GM18519 (cell line): ENCODE data around the gene MAGI1.
A peak's percentile ranks its signal among the peaks of the same experiment; 100 is the strongest.

ENCODE experiments used
- ATAC-seq: cut with Tn5 transposase; IDR thresholded peaks from one replicate; pipeline ENCODE4 v1.9.1; 2021; ENCODE audit warnings: mild to moderate bottlenecking, moderate library complexity; ENCODE audit not compliant: unreplicated experiment, low FRiP score

MAGI1 gene

GRCh38 chr3:65979162-65979561 lies 59.6 kb downstream of the MAGI1 start:
- no peak for ATAC-seq

DNA sequence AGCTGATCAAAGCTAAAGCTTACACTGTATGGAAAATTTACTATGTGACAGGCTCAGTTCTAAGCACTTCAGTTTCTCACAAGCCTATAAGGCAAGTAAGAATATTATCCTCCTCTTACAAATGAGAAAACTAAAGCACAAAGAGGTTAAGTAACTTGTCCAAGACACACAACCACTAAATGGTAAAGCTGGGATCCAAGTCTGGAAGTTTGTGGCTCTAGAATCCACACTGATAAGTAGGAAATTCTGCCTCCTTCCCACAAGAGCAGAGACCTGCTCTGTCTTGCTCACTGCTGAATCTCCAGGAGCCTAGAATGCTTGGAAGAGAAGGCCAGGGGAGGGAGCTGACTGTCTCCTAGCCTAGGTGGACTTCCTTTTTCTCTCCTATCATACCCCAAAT lies 60.6 kb downstream of the MAGI1 start:
- ATAC-seq: no peak

DNA sequence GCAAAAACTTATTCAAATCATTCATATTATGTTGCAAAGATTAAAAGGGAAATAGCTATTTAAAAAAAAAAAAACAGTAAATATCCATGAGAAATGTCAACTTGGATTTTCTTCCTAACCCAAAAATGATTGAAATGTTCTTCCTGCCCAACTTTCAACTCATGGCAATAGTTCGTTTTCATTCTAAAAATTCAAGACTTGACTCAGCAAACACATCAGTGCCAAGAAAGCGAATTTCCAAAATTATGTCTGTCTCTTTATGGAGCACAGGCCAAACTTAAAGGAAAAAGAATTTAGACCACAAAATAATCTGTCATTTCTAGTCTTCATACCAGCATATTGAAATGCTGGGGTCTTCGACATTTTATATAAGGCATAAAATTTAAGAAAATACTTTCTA lies 63.7 kb downstream of the MAGI1 start:
- ATAC-seq: no peak

- no peak for ATAC-seq
These were observed 64.2 kb downstream of the MAGI1 start for GRCh38 chr3:65974509-65974908.

DNA sequence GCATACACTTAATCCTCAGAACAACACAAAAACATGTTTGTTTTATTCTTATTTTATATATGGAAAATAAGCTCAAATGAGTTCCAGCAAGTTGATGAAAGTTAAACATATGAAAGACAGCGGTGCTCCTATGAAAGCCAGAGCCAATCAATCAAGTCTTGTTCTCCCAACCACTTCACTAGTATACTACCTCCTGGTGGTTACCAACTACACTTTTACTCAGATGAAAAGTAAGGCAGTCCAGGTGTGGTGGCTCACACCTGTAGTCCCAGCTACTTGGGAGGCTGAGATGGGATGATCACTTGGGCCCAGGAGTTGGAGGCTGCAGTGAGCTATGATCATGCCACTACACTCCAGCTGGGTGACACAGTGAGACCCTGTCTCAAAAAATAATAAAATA lies 66.0 kb downstream of the MAGI1 start:
- no peak for ATAC-seq

- no peak for ATAC-seq
These were observed 67.1 kb downstream of the MAGI1 start for GRCh38 chr3:65971293-65972252.

DNA sequence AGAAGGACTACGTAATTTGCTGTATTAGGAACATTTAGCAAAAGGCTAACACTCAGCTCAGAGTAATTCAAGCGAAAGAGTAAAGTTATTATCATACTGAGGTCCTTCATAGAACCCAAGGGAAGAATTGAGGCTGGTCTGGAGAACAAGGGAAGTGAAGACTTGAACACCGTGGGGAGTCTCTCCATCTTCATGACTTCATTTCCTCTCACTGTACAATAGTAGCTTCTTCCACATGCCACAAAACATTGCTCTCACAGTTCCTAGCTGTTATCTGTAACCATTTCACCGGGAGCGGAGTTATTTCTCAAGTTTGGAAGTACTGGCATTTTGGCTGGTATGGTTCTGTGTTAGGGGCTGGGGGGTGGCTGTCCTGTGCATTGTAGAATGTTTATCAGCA lies 69.7 kb downstream of the MAGI1 start:
- ATAC-seq: no peak

GRCh38 chr3:65967451-65967850 lies 71.3 kb downstream of the MAGI1 start:
- no peak for ATAC-seq

- no peak for ATAC-seq
These were observed 73.9 kb downstream of the MAGI1 start for GRCh38 chr3:65964838-65965237.

DNA sequence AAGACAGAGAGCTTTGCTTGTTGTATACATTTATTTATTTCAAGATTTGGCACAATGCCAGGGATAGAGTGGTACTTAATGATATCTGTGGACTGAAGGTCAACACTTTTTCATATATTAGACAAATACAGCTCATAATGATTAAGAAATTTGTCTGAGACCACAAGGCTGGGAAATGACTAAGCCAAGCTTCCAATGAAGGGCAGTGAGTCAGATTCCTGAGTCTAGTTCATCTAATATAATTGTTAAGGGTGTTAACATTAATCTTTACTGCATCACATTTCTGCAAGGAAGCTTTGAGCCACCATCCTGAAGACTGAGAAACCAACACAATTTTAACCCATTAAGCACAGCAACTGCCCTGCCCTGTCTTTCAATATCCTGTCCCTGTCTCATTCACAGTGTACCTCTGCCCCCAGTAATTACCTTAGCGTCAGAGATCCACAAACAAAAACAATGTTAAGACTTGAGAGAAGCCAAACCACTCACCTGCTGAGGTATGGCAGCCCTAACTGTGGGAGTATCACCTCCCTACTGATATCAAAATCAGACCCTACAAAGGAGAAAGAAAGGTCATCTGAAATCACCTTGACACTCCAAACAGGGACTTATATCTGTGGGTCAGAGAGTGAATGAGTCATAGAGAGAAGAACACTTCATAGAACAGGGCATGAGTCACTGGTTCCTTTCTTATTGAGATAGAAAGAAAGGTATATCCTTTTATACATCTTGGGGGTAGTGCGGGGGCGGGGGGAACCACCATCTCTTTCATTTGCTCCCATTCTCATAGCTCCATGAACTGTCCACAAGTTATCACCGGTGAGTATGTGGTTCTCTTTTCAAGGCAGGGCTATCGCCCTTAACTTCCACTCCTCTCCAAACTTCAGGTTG lies 74.7 kb downstream of the MAGI1 start:
- peak; percentile 98 for ATAC-seq

DNA sequence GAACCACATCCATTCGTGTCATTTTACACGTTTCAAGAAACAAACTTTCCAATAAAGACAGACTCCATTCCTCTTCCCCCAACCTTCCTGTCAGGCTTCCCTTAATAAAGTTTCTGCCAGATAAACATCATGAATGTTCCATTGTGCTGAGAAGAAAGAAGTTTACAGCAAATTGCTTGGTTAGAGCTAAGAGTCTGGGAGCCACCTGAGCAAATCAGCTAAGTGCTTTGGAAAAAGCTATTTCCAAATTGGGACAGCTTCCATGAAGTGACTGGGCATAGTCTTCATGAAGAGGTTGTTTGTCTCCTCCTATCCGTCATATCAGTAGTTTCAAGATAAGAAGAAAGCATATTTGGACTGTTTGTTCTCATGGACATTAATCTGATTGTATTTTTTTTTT lies 77.0 kb downstream of the MAGI1 start:
- ATAC-seq: no peak

- no peak for ATAC-seq
These were observed 77.6 kb downstream of the MAGI1 start for GRCh38 chr3:65961128-65961527.

DNA sequence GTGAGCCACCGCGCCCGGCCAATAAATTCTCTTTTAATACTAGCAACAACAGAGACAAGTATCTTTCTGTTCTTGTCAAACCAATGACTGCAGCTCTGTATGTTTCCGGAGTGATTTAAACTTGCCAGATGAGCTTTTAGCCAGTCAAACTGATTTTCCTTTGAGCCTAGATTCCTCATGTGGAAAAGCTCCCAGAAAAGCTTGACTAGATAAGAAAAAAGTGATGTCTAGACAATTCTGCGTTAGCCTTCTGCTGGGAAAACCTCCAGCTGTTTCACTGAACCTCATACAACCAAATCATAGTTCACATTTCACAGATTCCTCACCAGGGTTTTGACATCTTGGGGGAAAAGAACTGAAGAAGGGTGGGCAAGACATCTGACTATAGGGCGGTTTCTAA lies 78.6 kb downstream of the MAGI1 start:
- no peak for ATAC-seq

GRCh38 chr3:65958216-65958615 lies 80.5 kb downstream of the MAGI1 start:
- ATAC-seq: no peak

GRCh38 chr3:65955792-65956477 lies 82.8 kb downstream of the MAGI1 start:
- no peak for ATAC-seq

GRCh38 chr3:65953881-65954733 lies 84.6 kb downstream of the MAGI1 start:
- ATAC-seq: no peak

GRCh38 chr3:65953301-65953812 lies 85.4 kb downstream of the MAGI1 start:
- no peak for ATAC-seq

- ATAC-seq: no peak
These were observed 85.9 kb downstream of the MAGI1 start for GRCh38 chr3:65952842-65953241.

DNA sequence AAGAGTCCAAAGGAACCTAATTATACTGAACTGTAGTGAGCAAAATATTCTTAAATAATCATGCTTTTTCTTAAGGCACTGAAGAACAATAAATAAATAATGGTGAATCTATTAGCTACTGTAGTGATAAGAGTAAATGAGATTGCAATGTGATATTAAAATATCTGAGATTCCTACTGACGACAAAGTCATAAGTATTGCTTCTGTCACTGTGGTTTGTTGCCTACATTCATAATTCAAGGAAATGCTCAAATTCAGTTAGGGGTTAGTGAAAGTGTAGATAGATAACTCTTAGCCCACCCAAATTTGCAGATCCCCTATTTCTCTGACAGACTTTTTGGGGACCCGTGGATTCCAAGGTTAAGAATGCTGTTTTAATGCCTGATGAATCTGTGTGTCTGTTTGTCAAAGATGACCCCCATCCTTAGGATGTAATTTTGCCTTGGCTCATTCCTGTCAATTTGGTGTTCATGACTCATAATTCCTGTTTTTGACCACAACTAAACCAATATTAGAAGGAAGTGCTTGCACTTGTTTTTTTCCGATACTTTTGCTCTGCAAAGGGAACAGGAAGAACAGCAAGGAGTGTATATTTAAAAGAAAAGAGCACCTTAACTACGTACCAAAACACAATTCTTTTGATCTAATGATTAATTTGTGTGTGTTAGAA lies 86.7 kb downstream of the MAGI1 start:
- no peak for ATAC-seq
